ENCODE data around the gene MAPK12. TPM values are rescaled to one million over a fixed set of nuclear protein-coding genes. Genes with fewer than 3 reads are reported as not detected.

The MAPK12 gene
- total RNA-seq, 2 donors from 2014 or later, result 8.9 to 10.4 TPM

DNA sequence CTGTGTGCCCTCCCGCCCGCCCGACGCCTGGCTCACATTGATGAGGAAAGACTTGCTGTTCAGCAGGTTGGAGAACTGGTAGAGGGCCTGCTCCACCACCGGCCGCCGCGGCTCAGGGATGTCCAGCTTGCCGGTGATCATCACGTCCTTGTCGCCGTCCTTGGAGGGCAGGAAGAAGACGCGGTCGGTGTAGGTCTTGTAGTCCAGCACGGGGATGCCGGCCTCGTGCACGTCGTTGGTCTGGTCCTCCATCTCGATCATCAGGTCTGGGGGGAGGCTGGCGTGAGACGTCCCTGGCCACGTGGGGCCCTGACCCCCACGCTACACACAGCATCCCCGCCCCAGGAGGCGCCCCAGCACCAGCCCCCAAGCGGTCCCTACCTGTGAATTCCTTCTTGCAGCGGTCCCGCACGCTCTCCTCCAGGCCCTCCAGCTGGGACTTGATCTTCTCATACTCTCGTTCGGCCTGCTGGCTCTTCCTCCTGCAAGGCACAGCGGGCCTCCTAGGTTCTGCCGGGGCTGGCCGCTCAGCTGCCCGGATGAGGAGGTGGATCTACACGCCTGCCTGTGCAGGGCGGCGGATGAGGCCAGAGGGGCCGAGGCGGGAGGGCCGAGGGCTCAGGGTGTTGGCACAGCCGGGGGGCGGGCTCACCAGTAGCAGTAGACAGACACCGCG lies 19.4 kb upstream of the MAPK12 start:
- H3K27ac ChIP-seq, result no peak overlapping the region
- DNase-seq (ENCODE audit: low spot score) (no peak), ATAC-seq (ENCODE audit: insufficient number of reproducible peaks, low FRiP score, low read depth) (no peak)
- no peak overlapping the region for H3K4me3 ChIP-seq
- no peaks in the 10 kb centered on the region for H3K9me3 ChIP-seq
- H3K4me1 ChIP-seq (ENCODE audit: control insufficient read depth in 1 of 2, low read depth in 2 of 2), result no peaks in the 10 kb centered on the region
- no peaks in the 10 kb centered on the region for H3K27me3 ChIP-seq (replicated peaks; ENCODE audit: insufficient read depth)
- TF ChIP-seq, protein P1, sequence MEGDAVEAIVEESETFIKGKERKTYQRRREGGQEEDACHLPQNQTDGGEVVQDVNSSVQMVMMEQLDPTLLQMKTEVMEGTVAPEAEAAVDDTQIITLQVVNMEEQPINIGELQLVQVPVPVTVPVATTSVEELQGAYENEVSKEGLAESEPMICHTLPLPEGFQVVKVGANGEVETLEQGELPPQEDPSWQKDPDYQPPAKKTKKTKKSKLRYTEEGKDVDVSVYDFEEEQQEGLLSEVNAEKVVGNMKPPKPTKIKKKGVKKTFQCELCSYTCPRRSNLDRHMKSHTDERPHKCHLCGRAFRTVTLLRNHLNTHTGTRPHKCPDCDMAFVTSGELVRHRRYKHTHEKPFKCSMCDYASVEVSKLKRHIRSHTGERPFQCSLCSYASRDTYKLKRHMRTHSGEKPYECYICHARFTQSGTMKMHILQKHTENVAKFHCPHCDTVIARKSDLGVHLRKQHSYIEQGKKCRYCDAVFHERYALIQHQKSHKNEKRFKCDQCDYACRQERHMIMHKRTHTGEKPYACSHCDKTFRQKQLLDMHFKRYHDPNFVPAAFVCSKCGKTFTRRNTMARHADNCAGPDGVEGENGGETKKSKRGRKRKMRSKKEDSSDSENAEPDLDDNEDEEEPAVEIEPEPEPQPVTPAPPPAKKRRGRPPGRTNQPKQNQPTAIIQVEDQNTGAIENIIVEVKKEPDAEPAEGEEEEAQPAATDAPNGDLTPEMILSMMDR (IDR thresholded peaks at IDR 0.05), result no peak
- H3K36me3 ChIP-seq, result peaks cover 77% of the 10 kb centered on the region

DNA sequence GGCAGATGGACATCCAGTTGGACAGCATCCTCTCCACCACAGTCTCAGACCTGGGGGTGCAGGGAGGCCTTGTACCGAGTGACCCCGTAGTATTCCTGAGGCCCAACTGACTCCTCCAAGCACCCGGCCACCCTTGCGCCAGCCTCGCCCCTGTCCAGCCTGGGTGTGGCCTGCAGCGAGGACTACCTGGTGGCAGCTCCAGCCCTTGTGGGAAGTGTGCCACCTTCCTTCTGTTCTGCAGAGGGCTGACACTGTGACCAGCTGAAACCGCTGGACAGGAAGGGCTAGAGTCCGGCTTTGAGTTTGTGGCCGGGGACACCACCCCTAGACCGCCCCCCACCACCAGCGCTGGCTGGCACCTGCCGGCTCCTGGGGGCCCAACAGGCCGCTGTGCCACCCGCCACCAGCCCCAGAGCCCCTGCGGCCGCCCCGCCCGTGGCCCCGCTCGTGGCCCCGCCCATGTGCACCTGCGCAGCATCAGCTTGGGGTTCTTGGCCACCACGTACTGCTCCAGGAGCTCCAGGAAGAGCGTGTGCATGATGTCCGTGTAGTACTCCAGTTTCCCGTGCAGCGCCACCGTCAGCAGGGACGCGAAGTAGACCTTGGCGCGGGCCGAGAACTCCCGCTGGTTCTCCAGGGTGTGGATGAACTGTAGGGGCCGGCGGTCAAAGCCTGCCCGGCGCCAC lies 18.7 kb upstream of the MAPK12 start:
- ATAC-seq (ENCODE audit: insufficient number of reproducible peaks, low FRiP score, low read depth) (no peak), DNase-seq (ENCODE audit: low spot score) (no peak)
- TF ChIP-seq, protein P1 (IDR thresholded peaks at IDR 0.05), result no peak
- peaks cover 78% of the 10 kb centered on the region for H3K36me3 ChIP-seq
- H3K4me1 ChIP-seq (ENCODE audit: control insufficient read depth in 1 of 2, low read depth in 2 of 2), result no peaks in the 10 kb centered on the region
- H3K4me3 ChIP-seq, result no peak overlapping the region
- H3K9me3 ChIP-seq, result no peaks in the 10 kb centered on the region
- no peak overlapping the region for H3K27ac ChIP-seq
- H3K27me3 ChIP-seq (replicated peaks; ENCODE audit: insufficient read depth), result no peaks in the 10 kb centered on the region

DNA sequence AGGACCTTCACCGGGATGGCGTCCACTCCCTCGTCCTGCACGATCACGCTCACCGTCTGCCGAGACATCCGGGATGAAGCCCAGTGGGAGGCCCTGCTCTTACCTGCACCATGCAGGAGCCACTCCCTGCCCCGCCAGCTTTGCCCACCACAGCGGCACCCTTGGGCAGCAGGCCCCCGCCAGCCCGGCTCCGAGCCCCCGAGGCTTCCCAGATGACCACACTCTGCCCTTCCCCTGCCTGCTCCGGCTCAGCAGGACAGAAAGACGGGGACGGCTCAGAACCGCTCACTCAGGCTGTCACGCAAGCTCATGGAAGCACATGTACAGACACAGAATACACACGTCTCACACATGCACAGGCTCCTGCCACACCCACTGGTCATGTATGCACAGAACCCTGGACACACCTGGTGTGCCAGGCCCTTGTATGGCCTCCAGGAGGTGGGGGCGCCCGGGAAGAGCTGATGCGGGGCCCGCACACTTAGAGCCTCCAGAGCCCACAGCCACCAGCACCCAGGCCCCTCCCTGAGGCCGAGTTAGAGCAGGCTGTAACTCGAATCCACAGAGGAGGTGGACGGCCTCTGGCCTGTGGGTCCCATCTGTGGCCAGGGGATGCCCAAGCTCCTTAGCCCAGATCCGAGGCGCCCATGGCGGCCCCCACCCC lies 17.6 kb upstream of the MAPK12 start:
- Histone ChIP-seq H3K27me3 (replicated peaks; ENCODE audit: insufficient read depth) (no peaks in the 10 kb centered on the region), H3K9me3 (no peaks in the 10 kb centered on the region), H3K36me3 (peaks cover 78% of the 10 kb centered on the region), H3K27ac (no peak overlapping the region), H3K4me1 (ENCODE audit: control insufficient read depth in 1 of 2, low read depth in 2 of 2) (no peaks in the 10 kb centered on the region), H3K4me3 (no peak overlapping the region)
- TF ChIP-seq, protein P1 (IDR thresholded peaks at IDR 0.05), result no peak
- ATAC-seq (ENCODE audit: insufficient number of reproducible peaks, low FRiP score, low read depth), result no peak
- no peak for DNase-seq (ENCODE audit: low spot score)

DNA sequence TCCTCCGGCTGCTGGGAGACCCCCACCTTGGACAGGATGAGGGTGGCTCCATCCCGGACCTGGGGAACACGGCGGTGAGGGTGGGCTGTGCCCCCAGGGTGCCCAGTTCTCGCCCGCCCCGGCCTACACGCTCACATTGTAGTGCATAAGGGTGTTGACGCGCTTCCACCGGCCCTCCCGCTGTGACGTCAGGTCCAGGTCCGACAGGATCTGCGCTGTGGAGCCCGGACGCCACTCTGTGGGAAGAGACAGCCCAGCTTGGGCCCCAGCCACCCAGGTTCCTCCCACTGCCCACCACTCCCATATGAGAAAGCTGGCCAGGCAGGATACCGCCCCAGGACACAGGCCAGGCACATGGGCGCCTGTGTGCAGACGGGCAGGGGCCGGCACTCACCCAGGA lies 17.0 kb upstream of the MAPK12 start:
- no peak for DNase-seq (ENCODE audit: low spot score)
- no peaks in the 10 kb centered on the region for H3K4me1 ChIP-seq (ENCODE audit: control insufficient read depth in 1 of 2, low read depth in 2 of 2)
- H3K9me3 ChIP-seq, result no peaks in the 10 kb centered on the region
- no peak overlapping the region for H3K27ac ChIP-seq
- H3K36me3 ChIP-seq, result peaks cover 74% of the 10 kb centered on the region
- TF ChIP-seq, protein P1 (IDR thresholded peaks at IDR 0.05), result no peak
- ATAC-seq (ENCODE audit: insufficient number of reproducible peaks, low FRiP score, low read depth), result no peak
- H3K4me3 ChIP-seq, result no peak overlapping the region
- H3K27me3 ChIP-seq (replicated peaks; ENCODE audit: insufficient read depth), result no peaks in the 10 kb centered on the region

DNA sequence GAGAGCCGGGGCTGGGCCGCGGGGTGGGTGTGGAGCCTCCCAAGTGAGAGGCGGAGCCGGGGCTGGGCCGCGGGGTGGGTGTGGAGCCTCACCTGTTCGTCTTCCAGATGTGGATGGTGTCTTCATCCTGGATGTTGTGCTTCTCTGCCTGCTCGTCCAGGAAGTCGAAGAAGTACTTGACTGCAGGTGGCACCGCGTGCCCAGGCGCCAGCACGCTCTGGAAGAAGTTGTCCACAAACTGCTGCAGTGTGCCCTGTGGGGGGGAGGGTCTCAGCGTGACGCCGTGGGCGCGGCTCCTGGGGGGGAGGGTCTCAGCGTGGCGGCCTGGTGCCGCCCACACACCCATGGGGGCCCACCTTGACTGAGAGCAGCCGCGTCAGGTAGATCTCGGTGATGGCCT lies 16.3 kb upstream of the MAPK12 start:
- H3K27me3 ChIP-seq (replicated peaks; ENCODE audit: insufficient read depth), result no peaks in the 10 kb centered on the region
- H3K4me1 ChIP-seq (ENCODE audit: control insufficient read depth in 1 of 2, low read depth in 2 of 2), result no peaks in the 10 kb centered on the region
- TF ChIP-seq, protein P1 (IDR thresholded peaks at IDR 0.05), result no peak
- H3K9me3 ChIP-seq, result no peaks in the 10 kb centered on the region
- peaks cover 67% of the 10 kb centered on the region for H3K36me3 ChIP-seq
- H3K27ac ChIP-seq, result no peak overlapping the region
- H3K4me3 ChIP-seq, result no peak overlapping the region
- DNase-seq (ENCODE audit: low spot score) (no peak), ATAC-seq (ENCODE audit: insufficient number of reproducible peaks, low FRiP score, low read depth) (no peak)

All from thoracic aorta (tissue), 2 donors.